HG03060 (cell line): ENCODE measurements around the gene TBC1D16.

Source experiments
- ATAC-seq: cut with Tn5 transposase; IDR thresholded peaks from one replicate; pipeline ENCODE4 v1.9.1; 2021; ENCODE audit warnings: low read depth, moderate number of reproducible peaks; ENCODE audit not compliant: unreplicated experiment

The TBC1D16 gene

DNA sequence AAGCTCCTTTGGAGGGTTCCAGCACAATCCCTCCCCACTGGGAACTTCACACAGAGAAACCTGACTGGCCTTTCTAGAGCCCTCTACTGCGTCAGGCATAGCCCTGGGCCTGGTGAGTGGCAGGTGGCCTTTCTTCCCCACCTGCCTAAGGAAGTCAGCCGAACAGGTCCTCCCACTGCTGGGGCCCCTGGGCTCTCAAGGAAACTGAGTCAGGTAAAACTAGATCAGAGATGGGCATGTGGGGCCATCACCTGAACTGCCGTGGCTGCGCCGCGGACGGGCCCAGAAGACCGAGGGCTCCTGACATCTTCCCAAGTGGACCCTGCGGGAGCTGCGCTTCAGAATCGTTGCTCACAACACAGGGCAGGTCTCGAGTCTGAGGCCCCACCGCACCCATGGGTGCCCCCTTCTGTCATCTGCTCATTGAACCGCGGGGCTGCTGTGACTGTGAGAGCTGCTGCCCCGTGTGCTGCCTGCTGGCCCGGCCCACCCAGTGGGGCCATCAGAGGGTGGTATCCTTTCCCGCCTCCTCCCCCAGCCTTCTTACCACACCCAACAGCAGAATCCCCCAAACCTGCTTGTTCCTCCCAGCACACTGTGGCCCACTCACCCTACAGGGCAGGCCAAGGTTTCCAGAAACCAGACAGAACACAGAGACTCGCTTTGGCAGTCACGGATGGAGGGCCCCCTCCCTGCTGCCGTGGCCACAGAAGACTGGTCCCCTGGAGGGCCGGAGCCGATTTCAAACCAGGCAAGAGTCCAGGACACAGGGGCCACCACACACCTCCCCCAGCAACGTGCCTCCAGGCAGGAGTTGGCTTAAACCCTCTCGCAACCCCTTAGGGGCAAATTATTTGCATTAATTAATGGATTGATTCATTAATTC is 81.1 kb downstream of the TBC1D16 start:
- ATAC-seq: no peak

DNA sequence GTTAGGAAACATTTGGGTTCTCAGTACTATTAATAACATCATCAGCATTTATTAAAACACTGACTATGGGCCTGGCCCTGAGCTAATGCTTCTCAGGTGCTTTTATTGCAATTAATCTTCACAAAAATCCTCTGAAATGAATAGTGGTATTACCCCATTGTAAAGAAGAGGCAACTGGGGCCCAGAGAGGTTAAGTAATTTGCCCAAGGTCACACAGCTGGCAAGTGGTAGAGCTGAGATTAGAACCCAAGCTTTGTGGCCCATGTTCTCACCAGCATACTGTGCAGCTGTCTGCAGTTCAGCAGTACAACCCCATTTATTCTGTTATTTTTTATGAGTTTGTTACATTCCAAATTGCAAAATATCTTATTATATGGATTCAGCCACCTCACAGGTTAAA is 82.3 kb downstream of the TBC1D16 start:
- ATAC-seq: no peak

DNA sequence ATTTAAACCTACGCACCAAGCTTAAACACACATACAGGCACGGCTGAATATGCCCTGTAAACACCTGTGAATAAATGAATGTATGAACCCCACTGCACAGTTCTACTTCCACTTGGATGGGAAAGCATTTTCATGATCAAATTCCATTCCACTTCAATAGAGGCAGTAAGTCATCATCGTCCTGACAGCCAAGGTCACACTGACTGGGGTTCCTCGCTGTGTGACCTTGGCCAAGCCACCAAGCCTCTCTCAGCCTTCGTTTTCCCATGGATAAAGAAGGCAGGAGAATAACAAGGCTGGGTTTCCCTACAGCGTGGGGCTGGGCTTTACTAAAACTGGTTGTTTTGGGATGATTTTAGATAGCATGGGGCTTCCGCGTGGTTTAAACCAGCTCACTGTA is 82.8 kb downstream of the TBC1D16 start:
- no peak for ATAC-seq

DNA sequence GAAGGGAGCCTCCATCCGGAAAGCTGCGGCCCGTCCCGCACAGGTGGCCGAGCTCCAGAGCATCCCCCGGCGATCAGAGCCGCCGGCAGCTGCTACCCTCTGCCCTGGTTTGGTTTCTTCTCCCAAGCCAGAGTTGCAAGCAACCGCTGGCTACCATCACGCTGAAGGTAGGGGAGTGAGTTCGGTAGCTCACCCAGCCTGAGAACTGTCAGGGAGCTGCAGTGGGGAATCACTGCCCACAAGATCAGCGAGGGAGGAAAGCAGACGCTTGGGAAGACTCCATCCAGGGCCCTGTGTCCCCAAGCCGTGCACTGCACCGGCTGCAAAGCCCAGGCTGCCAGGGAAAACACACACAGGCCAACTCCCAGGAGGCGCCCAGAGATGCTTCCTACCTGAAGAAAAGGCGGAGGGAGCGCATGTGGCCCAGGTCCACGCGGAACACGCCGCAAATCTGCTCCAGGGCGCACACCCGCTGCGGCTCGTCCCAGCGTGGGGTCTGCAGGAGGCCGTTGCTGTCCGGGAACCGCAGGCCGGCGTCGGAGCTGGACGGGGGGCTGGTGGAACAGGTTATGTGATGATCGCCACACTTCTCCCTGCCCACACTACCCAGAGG is 83.3 kb downstream of the TBC1D16 start:
- no peak for ATAC-seq

DNA sequence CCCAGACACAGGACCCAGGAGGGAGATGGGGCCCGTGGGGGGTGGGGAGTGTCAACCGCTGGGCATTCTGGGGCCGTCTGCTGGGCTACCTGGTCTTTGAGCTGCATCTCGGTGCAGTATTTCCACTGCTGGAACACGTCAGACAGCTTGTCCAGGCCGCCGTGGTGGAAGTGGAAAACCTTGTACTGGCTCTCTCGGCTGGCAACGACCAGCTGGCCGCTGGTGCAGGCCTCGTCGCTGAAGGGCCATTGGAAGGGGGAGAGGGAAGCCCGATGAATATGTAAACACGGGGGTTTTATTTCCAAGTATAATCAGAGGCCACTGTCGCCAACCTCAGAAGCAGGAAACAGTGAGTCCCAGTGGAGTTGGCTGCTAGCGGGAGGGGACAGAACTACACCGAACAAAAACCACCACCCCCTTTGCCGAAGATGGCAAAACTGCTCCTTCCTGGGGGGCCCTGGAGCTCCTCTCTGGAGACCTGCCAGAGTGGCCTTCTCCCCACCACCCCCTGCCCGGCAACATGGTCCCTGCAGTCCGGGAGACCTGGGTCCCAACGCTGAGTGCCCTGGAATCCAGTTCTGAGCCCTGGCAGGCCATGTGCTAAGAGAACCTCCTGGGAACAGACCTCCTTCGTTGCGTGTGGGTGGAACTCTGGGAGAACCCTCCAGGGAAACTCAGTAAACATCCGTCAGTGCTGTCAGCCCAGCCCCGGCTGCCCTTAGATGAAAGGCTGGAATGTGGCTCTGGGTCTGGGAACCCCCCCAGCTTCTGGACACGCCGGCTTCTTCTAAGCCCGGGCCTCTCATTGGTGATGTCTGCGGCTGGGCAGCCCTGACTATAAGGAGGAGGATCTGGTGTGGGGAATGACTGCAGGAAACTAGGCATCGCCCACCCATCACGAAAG is 84.1 kb downstream of the TBC1D16 start:
- ATAC-seq: no peak

DNA sequence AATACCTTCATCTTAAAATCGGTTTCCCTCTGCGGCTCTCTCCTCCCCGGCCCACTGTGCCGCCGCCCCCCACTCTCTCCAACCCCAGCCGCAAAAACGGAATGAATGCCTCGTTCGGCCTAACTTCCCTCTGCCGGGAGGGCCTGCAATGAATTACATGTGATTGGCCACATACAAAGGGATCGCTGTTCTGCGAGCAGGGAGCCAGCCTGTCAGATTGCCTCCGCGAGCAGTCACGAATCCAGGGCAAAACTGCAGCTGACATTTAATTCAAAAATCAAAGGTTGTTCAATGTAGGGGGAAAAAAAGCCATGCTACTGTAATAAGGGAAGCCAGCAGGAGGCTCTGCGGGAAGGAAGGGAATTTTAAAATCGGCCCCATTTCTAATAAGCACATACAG is 84.9 kb downstream of the TBC1D16 start:
- no peak for ATAC-seq

DNA sequence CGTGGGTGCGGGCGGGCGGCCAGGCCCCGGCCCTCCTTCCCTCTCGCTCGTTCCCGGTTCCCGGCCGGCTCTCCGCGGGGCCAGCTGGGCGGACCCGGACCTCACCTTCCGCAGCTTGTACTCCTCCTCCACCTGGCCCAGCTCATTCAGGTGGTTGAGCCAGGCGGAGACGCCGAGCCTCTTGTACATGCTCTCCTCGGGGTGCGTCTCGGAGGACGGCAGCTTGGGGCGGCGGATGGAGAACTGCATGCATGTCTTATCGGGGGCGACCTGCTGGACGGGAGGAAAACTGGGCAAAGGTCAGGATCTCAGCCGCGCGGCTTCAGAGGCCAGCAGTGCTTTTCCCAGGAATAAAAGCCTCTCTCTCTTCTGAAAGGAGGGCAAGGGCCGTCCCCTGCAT is 85.4 kb downstream of the TBC1D16 start:
- no peak for ATAC-seq

DNA sequence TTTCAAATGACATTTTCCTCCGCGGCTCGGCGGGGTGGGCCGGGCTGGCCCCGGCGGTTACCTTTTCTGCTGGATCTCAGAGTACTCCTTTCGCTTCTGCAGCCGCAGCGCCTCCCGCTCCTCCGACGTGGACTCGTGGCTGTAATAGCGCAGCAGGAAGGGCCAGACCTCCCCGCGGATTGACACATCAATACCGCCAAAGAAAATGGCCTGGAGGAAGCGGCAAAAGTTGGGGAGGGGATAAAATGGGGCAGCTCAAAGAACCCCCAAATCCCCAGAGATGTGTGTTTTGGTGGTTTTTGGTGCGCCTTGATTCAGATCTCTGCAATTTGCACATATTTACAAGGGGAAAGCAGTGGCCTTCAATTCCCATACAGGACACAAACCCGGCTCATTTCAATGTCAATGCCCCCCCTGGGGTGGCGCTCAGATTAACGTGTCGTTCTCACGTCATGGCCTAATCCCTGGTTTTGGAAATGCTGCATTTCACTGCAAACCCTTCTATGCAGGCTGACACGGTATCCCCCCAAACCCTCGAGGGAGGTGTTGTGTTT is 85.9 kb downstream of the TBC1D16 start:
- ATAC-seq: no peak

DNA sequence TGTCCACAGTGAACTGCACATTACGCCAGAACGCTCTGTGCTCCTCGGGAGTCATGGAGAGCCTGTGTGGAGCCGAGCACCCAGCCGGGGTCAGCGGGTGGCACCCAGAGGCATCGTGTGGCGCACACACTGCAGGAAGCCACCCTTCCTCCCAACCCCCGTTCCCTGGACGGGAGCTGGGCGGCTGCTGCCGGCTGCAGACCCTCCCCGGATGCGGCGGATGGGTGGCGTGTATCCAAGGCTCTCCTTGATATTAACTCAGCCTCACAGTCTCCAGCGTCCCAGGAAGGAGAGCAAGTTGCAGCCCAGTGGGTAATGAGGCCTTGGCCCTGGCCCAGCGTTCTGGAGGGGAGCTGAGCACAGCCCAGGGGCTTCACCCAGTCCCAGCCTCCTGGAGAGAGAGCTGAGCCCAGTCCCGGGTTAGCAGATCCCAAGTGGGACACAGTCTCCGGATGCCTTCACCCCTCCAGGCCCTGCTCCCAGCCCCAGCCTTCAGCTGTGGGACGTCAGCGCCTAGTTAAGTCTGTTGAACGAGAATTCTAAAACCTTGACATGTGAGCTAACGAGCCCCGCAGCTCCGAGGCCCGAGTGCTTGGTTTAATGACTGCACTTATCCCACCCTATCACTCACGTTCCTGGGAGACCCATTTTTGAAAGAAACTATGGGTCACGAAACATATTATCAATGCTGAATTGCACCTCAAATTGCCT is 86.6 kb downstream of the TBC1D16 start:
- ATAC-seq: no peak

DNA sequence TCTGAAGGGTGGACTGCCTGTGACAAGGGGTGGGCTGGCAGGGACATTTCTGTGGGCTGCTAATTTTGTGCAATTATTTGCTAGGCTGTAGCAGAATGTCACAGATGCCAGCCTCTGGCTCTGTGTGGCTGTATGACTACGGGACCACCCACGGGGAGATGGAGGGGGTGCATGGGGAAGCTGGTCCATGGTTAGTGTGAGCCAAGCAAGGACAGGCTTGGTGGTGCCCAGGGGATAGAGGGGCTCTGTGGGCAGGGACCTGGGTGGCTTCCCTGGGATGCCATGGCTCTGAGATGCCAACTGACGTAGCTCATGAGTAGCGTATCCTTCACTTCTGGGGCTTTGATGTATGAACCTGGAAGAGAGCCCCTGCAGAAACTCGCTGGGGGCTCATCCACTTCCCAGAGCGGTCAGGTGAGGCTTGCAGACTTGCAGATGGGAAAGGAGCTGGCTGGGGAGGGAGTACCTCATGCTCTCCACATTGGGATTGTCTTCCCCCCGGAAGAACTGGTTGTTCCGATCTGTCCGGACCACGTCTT is 87.2 kb downstream of the TBC1D16 start:
- ATAC-seq: no peak

DNA sequence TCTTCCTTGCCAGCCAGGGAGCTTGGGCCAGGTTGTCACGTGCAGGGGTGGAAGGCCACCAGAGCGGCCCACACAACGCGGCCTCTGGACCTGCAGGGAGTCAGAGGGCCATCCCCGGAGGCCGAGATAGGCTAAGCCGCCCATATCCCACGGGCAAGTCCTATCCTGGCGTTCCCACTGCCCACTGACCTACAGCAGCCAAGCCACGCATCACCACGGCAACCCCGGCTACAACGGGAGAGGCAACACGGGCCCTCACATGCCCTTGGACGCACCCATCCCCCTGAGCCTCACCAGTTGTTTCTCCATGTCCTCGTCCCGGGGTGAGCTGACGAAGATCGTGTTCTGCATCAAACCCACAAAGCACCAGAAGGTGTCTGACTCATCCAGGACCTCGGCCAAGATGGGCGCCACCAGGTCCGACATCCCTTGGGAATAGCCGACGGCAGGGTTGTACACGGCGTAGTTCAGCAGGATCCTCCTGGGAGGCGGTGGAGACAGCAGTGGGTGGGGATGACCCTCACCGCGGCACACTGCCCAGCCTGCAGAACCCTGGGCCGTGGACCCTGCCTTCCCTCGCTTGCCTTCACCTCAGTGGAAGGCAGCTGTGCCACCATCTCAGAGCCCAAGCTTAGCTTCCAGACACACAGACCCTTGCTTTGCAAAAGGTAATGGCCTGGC is 88.2 kb downstream of the TBC1D16 start:
- ATAC-seq: no peak

DNA sequence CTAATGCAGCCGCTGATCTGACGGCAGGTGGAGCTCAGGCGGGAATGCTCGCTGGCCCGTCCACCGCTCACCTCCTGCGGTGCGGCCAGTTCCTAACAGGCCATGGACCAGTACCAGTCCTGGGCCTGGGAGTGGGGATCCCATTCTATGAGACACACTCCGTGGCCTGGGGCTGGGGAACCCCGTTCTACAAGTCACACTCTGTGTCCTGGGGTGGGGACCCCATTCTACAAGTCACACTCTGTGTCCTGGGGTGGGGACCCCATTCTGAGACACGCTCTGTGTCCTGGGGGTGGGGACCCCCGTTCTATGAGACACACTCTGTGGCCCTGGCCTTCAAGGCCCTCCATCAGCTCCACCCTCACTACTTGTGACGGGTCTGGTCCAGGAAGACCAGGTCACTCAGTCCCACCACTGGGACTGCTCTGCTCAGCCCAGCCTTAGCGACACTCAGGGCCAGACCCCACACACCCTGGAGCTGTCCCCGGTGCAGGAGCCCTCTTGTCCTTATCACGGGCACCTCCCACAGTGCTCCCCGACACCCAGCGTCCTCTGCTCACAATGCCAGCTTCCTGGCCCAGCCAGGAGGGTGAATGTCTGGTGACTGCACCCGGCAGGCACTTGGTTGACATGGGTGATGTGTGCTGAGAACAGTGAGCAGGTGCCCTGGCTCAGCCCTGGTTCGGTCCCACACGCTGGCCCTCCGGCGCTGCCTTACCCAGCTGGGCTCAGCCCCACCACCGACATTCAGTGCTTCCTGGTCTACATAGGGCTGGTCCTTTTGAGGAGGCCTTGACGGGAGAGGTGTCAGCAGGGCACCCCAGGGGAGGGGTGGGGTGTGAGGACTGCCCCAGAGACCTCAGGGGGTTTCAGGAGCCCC is 89.1 kb downstream of the TBC1D16 start:
- no peak for ATAC-seq

DNA sequence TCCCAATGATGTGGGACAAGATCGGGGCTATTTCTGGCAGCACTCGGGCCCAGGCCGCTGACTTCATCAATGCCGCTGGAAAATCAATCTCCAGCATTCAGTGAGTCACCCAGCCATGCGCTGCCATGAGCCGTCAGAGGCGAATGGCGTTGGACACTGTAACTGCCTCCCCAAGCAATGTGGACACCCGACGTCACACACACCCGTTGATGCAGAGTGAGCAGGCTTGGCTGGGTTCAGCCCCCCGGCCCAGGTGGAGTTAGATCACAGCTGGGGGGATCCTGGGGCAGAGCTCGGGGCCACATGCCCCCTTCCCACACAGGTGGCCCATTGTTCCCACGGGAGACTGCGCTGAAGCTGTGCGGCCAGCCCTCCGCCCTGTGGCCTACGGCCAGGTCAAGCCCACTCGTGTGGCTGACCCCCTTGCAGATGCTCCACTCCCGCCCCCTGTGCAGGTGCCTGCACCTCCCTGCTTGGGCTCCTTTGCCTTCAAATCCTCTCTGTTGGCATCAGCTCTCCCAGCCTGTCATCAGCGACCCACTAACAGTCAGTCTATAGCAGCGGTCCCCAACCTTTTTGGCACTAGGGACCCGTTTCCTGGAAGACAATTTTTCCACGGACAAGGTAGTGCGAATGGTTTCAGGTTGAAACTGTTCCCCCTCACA is 89.9 kb downstream of the TBC1D16 start:
- ATAC-seq: no peak

DNA sequence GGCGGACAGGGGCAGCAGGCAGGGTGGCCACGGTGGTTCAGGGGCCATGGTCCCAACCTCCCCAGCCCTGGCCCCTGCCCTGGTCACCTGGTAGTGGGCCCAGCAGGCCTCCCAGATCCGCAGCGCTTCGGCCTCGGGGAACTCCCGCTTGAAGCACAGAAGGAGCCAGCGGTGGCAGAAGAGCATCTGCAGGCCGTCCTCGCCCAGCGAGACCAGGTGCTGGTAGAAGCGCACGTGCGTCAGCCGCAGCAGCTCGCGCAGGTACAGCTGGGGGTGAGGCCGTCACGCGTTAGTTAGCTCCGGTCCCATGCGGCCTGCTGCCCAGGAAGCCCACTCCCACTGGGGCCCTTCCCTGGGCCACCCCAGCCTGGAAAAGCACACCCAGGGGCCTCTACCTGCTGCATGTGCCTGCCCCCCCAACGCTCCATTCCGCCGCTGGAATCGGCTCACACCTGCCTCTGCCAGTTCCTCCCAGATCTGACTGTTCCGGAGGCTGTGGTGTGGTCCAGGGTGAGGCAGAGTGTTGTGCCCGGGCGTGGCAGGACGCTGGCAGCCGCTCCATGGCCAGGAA is 90.8 kb downstream of the TBC1D16 start:
- no peak for ATAC-seq

DNA sequence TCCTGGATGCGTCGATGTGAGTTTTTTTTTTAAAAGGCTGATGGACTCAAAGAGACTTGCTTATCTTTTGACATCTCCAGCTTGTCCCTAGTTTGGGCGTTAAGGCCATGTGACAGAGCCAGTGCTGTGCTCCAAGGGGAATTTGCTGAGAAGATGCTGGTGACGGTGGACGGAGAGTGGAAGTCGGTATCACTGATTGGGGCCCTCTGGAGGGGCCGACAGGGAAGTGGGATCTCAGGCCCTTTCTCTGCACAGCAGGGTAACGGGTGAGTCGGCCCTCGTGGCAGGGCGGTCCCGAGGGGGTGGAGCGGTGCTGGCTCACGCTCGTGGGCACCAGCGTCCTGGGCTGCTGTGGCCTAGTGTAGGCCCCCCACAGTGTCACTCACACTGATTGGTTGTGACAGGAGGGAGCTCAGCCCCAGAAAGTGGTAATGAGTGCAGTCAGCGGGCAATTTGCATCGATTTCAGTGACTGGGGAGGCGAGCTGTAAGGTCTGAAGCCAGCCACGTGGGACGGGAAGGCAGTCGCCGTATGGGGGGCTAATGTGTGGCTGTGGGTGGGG is 91.3 kb downstream of the TBC1D16 start:
- ATAC-seq: no peak

DNA sequence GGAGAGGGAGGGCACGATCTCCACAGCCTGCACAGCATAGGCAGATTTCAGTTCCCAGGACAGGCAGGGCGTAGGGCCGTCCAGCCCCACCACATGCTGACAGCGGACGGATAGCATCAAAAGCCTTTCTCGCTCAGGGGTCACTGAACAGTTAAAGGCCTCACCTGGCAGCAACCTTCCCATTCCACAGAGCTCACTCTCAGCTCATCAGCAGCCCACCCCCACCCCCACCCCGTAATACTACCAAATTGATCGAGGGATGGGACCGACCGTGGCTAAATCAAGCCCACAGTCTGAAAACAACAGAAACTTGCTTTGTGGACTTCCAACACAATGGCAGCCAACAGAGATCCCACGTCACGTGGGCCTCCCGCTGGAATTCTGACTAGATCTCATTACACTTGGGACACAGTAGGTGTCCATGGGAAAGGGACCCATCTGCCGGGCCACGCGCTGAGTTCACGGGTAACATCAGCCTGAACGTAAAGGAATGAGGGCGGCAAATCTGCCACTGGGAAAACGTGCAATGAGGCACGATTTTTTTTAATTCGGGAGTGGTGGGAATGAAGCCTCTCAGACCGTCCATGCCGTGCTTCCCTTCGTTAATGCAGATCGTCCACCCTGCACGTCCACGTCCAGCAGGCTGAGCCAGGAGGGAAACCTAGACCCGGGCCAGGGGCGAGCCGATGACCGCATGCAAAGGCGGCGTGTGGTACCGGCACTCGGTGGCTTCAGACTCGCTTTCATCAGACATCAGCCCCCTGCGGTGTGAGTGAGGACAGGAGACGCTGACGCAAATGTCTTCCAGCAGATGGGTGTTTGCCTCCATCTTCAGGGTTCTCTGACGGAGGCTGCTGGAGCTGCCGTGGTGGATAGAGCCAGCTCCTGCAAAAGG is 92.1 kb downstream of the TBC1D16 start:
- ATAC-seq: no peak
